ENCODE data around the gene GARS1.

GARS1 gene

GRCh38 chr7:30594540-30595435, at the start of gene GARS1:
TSS of gene GARS1 (plus strand) at chr7:30594878. CDS start at chr7:30594922, 44 bp downstream.
- peak within 1 kb of the TSS; percentile 98 for H3K27ac ChIP-seq
- peaks cover 20% of the 10 kb centered on the region for H3K36me3 ChIP-seq
- peak within 1 kb of the TSS; percentile 90 for H3K4me3 ChIP-seq
- no peaks in the 10 kb centered on the region for H3K27me3 ChIP-seq
- peak; percentile 95 for TF ChIP-seq Cebpa-rat (IDR thresholded peaks at IDR 0.05)
- peaks cover 42% of the 10 kb centered on the region for H4K20me1 ChIP-seq
- H3K9me3 ChIP-seq: no peaks in the 10 kb centered on the region
- peaks cover 31% of the 10 kb centered on the region for H3K4me1 ChIP-seq
- peak within 1 kb of the TSS; percentile 91 for H3K4me2 ChIP-seq
- H3K9ac ChIP-seq: peak within 1 kb of the TSS; percentile 98

GRCh38 chr7:30545791-30546555, 48.7 kb upstream of the GARS1 start:
- Histone ChIP-seq H4K20me1 (no peaks in the 10 kb centered on the region), H3K4me3 (no peak overlapping the region), H3K9ac (no peak overlapping the region), H3K27me3 (no peaks in the 10 kb centered on the region), H3K36me3 (no peaks in the 10 kb centered on the region), H3K4me1 (peaks cover 7% of the 10 kb centered on the region), H3K27ac (no peak overlapping the region), H3K9me3 (peaks cover 12% of the 10 kb centered on the region; the same call in 1 of the 2 replicates), H3K4me2 (no peak overlapping the region)
- TF ChIP-seq Cebpa-rat (IDR thresholded peaks at IDR 0.05): no peak

GRCh38 chr7:30546596-30546995, 48.1 kb upstream of the GARS1 start:
- H4K20me1 ChIP-seq: no peaks in the 10 kb centered on the region
- H3K27ac ChIP-seq: no peak overlapping the region
- TF ChIP-seq Cebpa-rat (IDR thresholded peaks at IDR 0.05): no peak
- H3K27me3 ChIP-seq: no peaks in the 10 kb centered on the region
- no peak overlapping the region for H3K9ac ChIP-seq
- H3K4me3 ChIP-seq: no peak overlapping the region
- H3K4me1 ChIP-seq: peaks cover 14% of the 10 kb centered on the region
- H3K4me2 ChIP-seq: no peak overlapping the region
- peaks cover 12% of the 10 kb centered on the region; the same call in 1 of the 2 replicates for H3K9me3 ChIP-seq
- no peaks in the 10 kb centered on the region for H3K36me3 ChIP-seq

- H3K4me1 ChIP-seq: peaks cover 14% of the 10 kb centered on the region
- no peaks in the 10 kb centered on the region for H3K9me3 ChIP-seq
- H3K27me3 ChIP-seq: no peaks in the 10 kb centered on the region
- H4K20me1 ChIP-seq: no peaks in the 10 kb centered on the region
- H3K4me3 ChIP-seq: no peak overlapping the region
- no peaks in the 10 kb centered on the region for H3K36me3 ChIP-seq
- TF ChIP-seq Cebpa-rat (IDR thresholded peaks at IDR 0.05): no peak
- H3K27ac ChIP-seq: no peak overlapping the region
- no peak overlapping the region for H3K4me2 ChIP-seq
- no peak overlapping the region for H3K9ac ChIP-seq
Measured at GRCh38 chr7:30548845-30549244, 45.8 kb upstream of the GARS1 start.

GRCh38 chr7:30549931-30550493, 44.7 kb upstream of the GARS1 start:
- no peak overlapping the region for H3K9ac ChIP-seq
- no peaks in the 10 kb centered on the region for H3K9me3 ChIP-seq
- peaks cover 14% of the 10 kb centered on the region for H3K4me1 ChIP-seq
- H3K4me3 ChIP-seq: no peak overlapping the region
- H3K27ac ChIP-seq: no peak overlapping the region
- H3K36me3 ChIP-seq: no peaks in the 10 kb centered on the region
- no peak for TF ChIP-seq Cebpa-rat (IDR thresholded peaks at IDR 0.05)
- no peaks in the 10 kb centered on the region for H3K27me3 ChIP-seq
- no peaks in the 10 kb centered on the region for H4K20me1 ChIP-seq
- no peak overlapping the region for H3K4me2 ChIP-seq

- Histone ChIP-seq H3K9ac (no peak overlapping the region), H4K20me1 (no peaks in the 10 kb centered on the region), H3K27ac (no peak overlapping the region), H3K4me1 (peaks cover 14% of the 10 kb centered on the region), H3K4me2 (no peak overlapping the region), H3K27me3 (no peaks in the 10 kb centered on the region), H3K9me3 (no peaks in the 10 kb centered on the region), H3K4me3 (no peak overlapping the region), H3K36me3 (no peaks in the 10 kb centered on the region)
- TF ChIP-seq Cebpa-rat (IDR thresholded peaks at IDR 0.05): no peak
Measured at GRCh38 chr7:30552330-30552729, 42.3 kb upstream of the GARS1 start.

- Histone ChIP-seq H3K27me3 (no peaks in the 10 kb centered on the region), H3K9ac (no peak overlapping the region), H3K4me1 (peaks cover 14% of the 10 kb centered on the region), H3K9me3 (no peaks in the 10 kb centered on the region), H3K27ac (no peak overlapping the region), H3K4me3 (no peak overlapping the region), H3K4me2 (no peak overlapping the region), H4K20me1 (no peaks in the 10 kb centered on the region), H3K36me3 (no peaks in the 10 kb centered on the region)
- no peak for TF ChIP-seq Cebpa-rat (IDR thresholded peaks at IDR 0.05)
Measured at GRCh38 chr7:30553141-30553540, 41.5 kb upstream of the GARS1 start.

GRCh38 chr7:30553546-30553945, 41.1 kb upstream of the GARS1 start:
- H3K27me3 ChIP-seq: no peaks in the 10 kb centered on the region
- no peaks in the 10 kb centered on the region; the same call in 1 of the 2 replicates for H3K36me3 ChIP-seq
- no peak overlapping the region for H3K27ac ChIP-seq
- H3K9me3 ChIP-seq: no peaks in the 10 kb centered on the region
- H3K4me3 ChIP-seq: no peak overlapping the region
- TF ChIP-seq Cebpa-rat (IDR thresholded peaks at IDR 0.05): no peak
- no peak overlapping the region for H3K4me2 ChIP-seq
- peaks cover 14% of the 10 kb centered on the region for H3K4me1 ChIP-seq
- H4K20me1 ChIP-seq: no peaks in the 10 kb centered on the region
- no peak overlapping the region for H3K9ac ChIP-seq

- H4K20me1 ChIP-seq: no peaks in the 10 kb centered on the region
- H3K36me3 ChIP-seq: peaks cover 5% of the 10 kb centered on the region; the same call in 1 of the 2 replicates
- no peak overlapping the region for H3K27ac ChIP-seq
- TF ChIP-seq Cebpa-rat (IDR thresholded peaks at IDR 0.05): no peak
- no peaks in the 10 kb centered on the region for H3K27me3 ChIP-seq
- no peak overlapping the region for H3K4me2 ChIP-seq
- no peak overlapping the region for H3K4me3 ChIP-seq
- H3K4me1 ChIP-seq: peaks cover 11% of the 10 kb centered on the region
- no peaks in the 10 kb centered on the region for H3K9me3 ChIP-seq
- H3K9ac ChIP-seq: no peak overlapping the region
Measured at GRCh38 chr7:30555525-30555924, 39.2 kb upstream of the GARS1 start.
